Glutamatergic neuron (in vitro differentiated cells): ENCODE results near the gene ZNF134. TPM values are rescaled to one million over a fixed set of nuclear protein-coding genes. Genes with fewer than 3 reads are reported as not detected.

Experiments used
- DNase-seq: peaks from one replicate; pipeline ENCODE4 v3.0.0; 2022
- H3K27ac Mint-ChIP-seq: one replicate; pipeline ENCODE4 v1.8.0; 2020; ENCODE audit warnings: mild to moderate bottlenecking, mixed read lengths, inconsistent platforms; ENCODE audit not compliant: unreplicated experiment
- H3K27me3 Mint-ChIP-seq: one replicate; pipeline ENCODE4 v1.8.0; 2020; ENCODE audit warnings: mild to moderate bottlenecking, moderate library complexity, mixed read lengths, inconsistent platforms; ENCODE audit not compliant: unreplicated experiment
- H3K36me3 Mint-ChIP-seq: one replicate; pipeline ENCODE4 v1.8.0; 2020; ENCODE audit warnings: mild to moderate bottlenecking, mixed read lengths, inconsistent platforms; ENCODE audit not compliant: unreplicated experiment
- H3K4me1 Mint-ChIP-seq: one replicate; pipeline ENCODE4 v1.8.0; 2020; ENCODE audit warnings: mild to moderate bottlenecking, low read depth, mixed read lengths, inconsistent platforms; ENCODE audit not compliant: unreplicated experiment
- H3K4me3 Mint-ChIP-seq: one replicate; pipeline ENCODE4 v1.8.0; 2020; ENCODE audit warnings: mild to moderate bottlenecking, mixed read lengths, inconsistent platforms; ENCODE audit not compliant: unreplicated experiment
- H3K9me3 Mint-ChIP-seq: one replicate; pipeline ENCODE4 v1.8.0; 2020; ENCODE audit warnings: mild to moderate bottlenecking, moderate library complexity, mixed read lengths, inconsistent platforms; ENCODE audit not compliant: unreplicated experiment
- CTCF ChIP-seq: fragments of 200-600 bp; sonication (generic); IDR thresholded peaks from one replicate; pipeline ENCODE4 v1.5.0; 2021; ENCODE audit not compliant: partially characterized antibody, unreplicated experiment
- long read RNA-seq: library from polyadenylated mRNA; unstranded; transcript quantifications from one replicate; pipeline ENCODE4 v2.0.0, GENCODE V29; 2020; ENCODE audit not compliant: unreplicated experiment
- total RNA-seq: library from RNA; stranded (reverse); fragmentation: NEBNext Ultra II Directional; extraction: Animal tissue kit (Norgen Biotek cat#: 25700); gene quantifications from one replicate; pipeline ENCODE4 v1.2.1, GENCODE V29; 2021; ENCODE audit not compliant: unreplicated experiment

Gene ZNF134
- total RNA-seq = 41.2 TPM
- long read RNA-seq, full-length matches to known transcripts = 24 of 26 reads
- long read RNA-seq, partial matches to known transcripts = 0 of 26 reads
- long read RNA-seq, other reads (novel, unspliced or antisense) = 2 of 26 reads

DNA sequence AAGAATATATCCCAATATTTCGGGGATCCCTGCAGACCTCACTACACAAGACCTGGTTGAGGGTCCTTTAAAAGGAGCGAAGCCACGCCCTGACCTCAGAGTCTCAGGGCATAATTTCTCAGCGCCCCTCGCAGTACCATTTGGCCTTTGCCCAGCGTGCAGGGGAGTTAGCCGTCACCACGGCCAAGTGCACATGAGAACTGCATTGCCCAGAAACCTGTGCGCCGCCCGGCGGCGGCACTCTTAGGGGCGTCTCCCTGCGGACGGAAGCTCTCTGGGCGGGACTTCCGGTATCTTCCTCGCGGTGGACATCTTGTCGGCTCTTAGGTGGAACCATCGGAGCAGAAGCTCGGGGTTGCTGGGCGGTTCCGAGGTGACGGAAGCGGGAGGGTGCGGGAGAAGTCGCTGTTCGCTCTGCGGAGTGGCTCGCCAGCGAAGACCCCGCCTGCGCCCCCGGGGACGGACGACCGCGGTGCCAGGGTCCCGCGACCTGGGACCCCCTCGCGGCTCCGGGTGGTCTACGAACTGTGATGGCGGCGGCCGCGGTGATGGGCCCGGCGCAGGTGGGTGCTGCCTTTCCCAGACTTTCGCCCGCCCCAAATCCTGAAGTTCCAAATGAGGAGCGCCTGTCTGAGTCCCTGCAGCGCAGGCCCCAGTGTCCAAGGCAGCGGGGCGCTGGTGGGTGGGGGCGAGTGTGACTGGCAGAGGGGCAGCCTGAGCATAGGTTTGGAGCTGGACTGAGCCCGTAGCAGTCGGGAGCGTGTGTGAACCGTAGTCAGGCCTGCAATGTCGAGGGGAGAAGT is at the start of gene ZNF134:
Gene ZNF134, plus strand, starts transcription at position 302 of the 803 bp plus-strand sequence. CDS start 5,227 bp downstream, outside the sequence.
- H3K4me1 Mint-ChIP-seq = peaks cover 11% of the 10 kb centered on the region
- H3K27me3 Mint-ChIP-seq = peaks cover 6% of the 10 kb centered on the region
- DNase-seq = peak; percentile 94
- TF ChIP-seq CTCF = no peak
- peaks cover 37% of the 10 kb centered on the region for H3K9me3 Mint-ChIP-seq
- peak within 1 kb of the TSS; percentile 98 for H3K4me3 Mint-ChIP-seq
- H3K27ac Mint-ChIP-seq = peak within 1 kb of the TSS; percentile 92
- peaks cover 42% of the 10 kb centered on the region for H3K36me3 Mint-ChIP-seq

DNA sequence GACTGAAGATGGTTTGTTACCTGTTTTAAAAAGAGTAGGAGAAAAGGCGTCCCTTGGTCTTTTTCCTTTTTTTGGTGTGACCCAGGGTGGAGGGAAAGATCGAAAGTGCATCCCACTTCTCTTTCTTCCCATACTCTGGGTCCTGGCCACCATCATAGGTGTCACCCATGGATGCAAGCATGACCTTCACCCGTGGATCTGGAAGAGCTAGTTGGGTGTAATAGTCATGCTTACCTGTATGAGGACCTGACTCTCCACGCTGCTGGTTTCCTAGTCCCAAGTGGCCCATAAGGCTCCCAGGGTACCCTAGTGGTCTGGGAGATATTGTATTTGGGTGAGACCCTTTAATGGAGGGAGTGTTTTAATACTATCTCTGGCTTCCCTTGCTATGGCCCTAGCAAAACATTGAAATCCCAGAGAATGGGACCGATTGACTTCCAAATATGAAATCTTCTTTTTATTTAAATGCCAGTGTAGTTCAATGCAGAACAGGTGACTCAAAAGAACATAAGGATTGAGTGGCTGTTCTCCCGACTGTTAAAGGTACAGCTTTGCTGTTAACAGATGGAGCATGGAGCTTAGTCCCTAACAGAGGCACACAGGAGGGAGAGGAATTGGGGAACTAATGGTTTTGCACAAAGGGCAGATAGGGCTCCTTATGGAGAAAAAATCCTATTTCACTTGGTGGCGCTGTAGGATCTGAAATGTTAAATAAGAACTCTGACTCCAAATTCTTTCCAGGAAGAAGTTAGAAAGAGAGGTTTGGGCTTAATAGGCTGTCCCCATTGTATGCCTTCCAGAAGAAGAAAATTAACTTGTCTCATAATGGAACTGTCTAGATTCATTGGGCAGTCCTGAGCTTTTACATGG is 47.4 kb upstream of the ZNF134 start:
- Mint-ChIP-seq H3K27me3 (no peaks in the 10 kb centered on the region), H3K4me3 (no peak overlapping the region), H3K9me3 (peaks cover 29% of the 10 kb centered on the region)

DNA sequence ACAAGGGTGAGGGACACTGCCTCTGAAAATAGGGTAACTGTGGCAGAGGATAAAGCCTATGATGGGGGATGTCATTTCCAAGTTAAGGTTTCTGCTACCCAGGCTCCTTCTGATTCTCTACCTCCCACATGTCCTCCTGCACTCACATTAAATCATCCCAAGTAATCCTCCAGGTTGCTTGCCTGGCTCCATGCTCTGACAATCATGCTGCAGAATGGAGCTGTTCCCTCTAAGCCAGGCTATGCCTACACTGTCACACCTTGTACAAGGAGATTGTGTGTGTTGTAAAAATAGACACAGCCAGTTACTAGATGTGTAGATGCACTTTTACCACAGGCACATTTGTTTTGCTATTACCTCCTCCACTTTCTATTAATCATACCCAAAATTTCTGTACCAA is 43.3 kb upstream of the ZNF134 start:
- no peak overlapping the region for H3K27ac Mint-ChIP-seq
- H3K27me3 Mint-ChIP-seq = no peaks in the 10 kb centered on the region
- H3K4me1 Mint-ChIP-seq = no peaks in the 10 kb centered on the region
- no peak overlapping the region for H3K4me3 Mint-ChIP-seq
- TF ChIP-seq CTCF = no peak
- DNase-seq = no peak
- H3K9me3 Mint-ChIP-seq = peaks cover 35% of the 10 kb centered on the region
- H3K36me3 Mint-ChIP-seq = peaks cover 66% of the 10 kb centered on the region

More for the DNA sequence above, 47.4 kb upstream of the ZNF134 start:
- TF ChIP-seq CTCF = no peak
- H3K4me1 Mint-ChIP-seq = no peaks in the 10 kb centered on the region
- H3K36me3 Mint-ChIP-seq = peaks cover 42% of the 10 kb centered on the region
- H3K27ac Mint-ChIP-seq = no peak overlapping the region
- DNase-seq = no peak

DNA sequence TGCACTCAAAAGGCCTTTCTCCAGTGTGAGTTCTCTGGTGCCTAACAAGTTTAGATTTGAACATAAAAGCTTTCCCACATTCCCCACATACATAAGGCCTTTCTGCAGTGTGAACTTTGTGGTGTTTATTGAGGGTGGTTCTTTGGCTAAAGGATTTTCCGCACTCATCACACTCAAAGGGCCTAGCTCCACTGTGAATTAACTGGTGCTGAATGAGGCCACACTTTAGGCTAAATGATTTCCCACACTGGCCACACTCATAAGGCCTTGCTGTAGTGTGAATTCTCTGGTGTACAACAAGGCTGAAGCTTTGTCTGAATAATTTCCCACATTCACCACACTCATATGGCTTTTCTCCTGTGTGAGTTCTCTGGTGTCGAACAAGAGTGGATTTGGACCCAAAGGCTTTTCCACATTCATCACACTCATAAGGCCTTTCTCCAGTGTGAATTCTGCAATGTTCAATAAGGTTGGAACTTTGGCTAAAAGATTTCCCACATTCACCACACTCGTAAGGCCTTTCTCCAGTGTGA is 41.6 kb upstream of the ZNF134 start:
- H3K4me1 Mint-ChIP-seq = no peaks in the 10 kb centered on the region
- no peak overlapping the region for H3K27ac Mint-ChIP-seq
- H3K9me3 Mint-ChIP-seq = peaks cover 39% of the 10 kb centered on the region
- H3K36me3 Mint-ChIP-seq = peaks cover 80% of the 10 kb centered on the region
- no peak overlapping the region for H3K4me3 Mint-ChIP-seq
- no peak for DNase-seq
- TF ChIP-seq CTCF = no peak
- H3K27me3 Mint-ChIP-seq = peaks cover 2% of the 10 kb centered on the region
